IMR-90 (cell line): ENCODE measurements around the gene EEF2K. TPM values are rescaled to one million over a fixed set of nuclear protein-coding genes. Genes with fewer than 3 reads are reported as not detected.

Source experiments
- ATAC-seq: fragments of 200-7000 bp; cut with Tn5 transposase; 2 replicates; pipeline ENCODE4 v1.9.1; 2020; ENCODE audit warnings: low read depth, mild to moderate bottlenecking, moderate library complexity
- BruUV-seq: library from RNA; stranded (reverse); fragments of 400-500 nt; replicated peaks from 2 replicates; lab custom pipeline; 2021; lab: Mats Ljungman, UMichigan
- CTCF ChIA-PET: fragments of 300-600 bp; formaldehyde crosslinking; extraction: SDS; loops from one replicate; lab custom pipeline; 2021; ENCODE audit warnings: antibody characterized with exemption; lab: Yijun Ruan, JAX
- POLR2A ChIA-PET: fragments of 300-600 bp; sonication (Branson Sonifier 250); formaldehyde crosslinking; loops from one replicate; lab custom pipeline; 2022; ENCODE audit warnings: antibody characterized with exemption; ENCODE audit not compliant: unreplicated experiment; lab: Charles Lee
- DNase-seq: peaks from one replicate; pipeline ENCODE4 v3.0.0; 2013
- H2AFZ ChIP-seq: replicated peaks from 2 replicates; pipeline ENCODE3; 2013; ENCODE audit warnings: low read length, mild to moderate bottlenecking; ENCODE audit not compliant: poor library complexity
- H2AK5ac ChIP-seq: 2 replicates; pipeline ENCODE4 v1.6.1; 2013; ENCODE audit warnings: low read depth, low read length, inconsistent platforms
- H2AK9ac ChIP-seq: replicated peaks from 2 replicates; pipeline ENCODE3; 2013; ENCODE audit warnings: mild to moderate bottlenecking, low read depth, low read length, moderate library complexity; ENCODE audit not compliant: poor library complexity
- H2BK120ac ChIP-seq: 2 replicates; pipeline ENCODE4 v1.6.1; 2013; ENCODE audit warnings: low read depth, low read length, inconsistent platforms
- H2BK15ac ChIP-seq: 3 replicates; pipeline ENCODE4 v1.6.1; 2013; ENCODE audit warnings: low read depth, low read length, inconsistent platforms
- H2BK20ac ChIP-seq: 2 replicates; pipeline ENCODE4 v1.6.1; 2013; ENCODE audit warnings: low read depth, mild to moderate bottlenecking, inconsistent platforms, low read length, moderate library complexity
- H2BK5ac ChIP-seq: 2 replicates; pipeline ENCODE4 v1.6.1; 2013; ENCODE audit warnings: mild to moderate bottlenecking, low read depth, low read length, inconsistent platforms; ENCODE audit not compliant: poor library complexity, severe bottlenecking
- H3K14ac ChIP-seq: replicated peaks from 2 replicates; pipeline ENCODE4 v1.6.1; 2013; ENCODE audit warnings: low read depth, low read length, inconsistent platforms
- H3K18ac ChIP-seq: 2 replicates; pipeline ENCODE4 v1.6.1; 2013; ENCODE audit warnings: low read depth, low read length, control low read depth
- H3K23ac ChIP-seq: 2 replicates; pipeline ENCODE4 v1.6.1; 2013; ENCODE audit warnings: low read depth, low read length, inconsistent platforms
- H3K27ac ChIP-seq: 2 replicates; pipeline ENCODE4 v1.5.1; 2013; ENCODE audit warnings: mild to moderate bottlenecking, control low read depth, low read length; ENCODE audit not compliant: insufficient read depth
- H3K27me3 ChIP-seq: 2 replicates; pipeline ENCODE4 v1.6.1; 2013; ENCODE audit warnings: low read length; ENCODE audit not compliant: control insufficient read depth, insufficient read depth
- H3K36me3 ChIP-seq: 2 replicates; pipeline ENCODE4 v1.6.1; 2013; ENCODE audit warnings: low read length, mixed read lengths; ENCODE audit not compliant: control insufficient read depth, insufficient read depth
- H3K4ac ChIP-seq: 2 replicates; pipeline ENCODE4 v1.6.1; 2013; ENCODE audit warnings: low read depth, low read length, inconsistent platforms
- H3K4me1 ChIP-seq: 2 replicates; pipeline ENCODE4 v1.6.1; 2013; ENCODE audit warnings: low read length, mixed read lengths; ENCODE audit not compliant: control insufficient read depth, insufficient read depth
- H3K4me2 ChIP-seq: 2 replicates; pipeline ENCODE4 v1.6.1; 2013; ENCODE audit warnings: low read depth, mild to moderate bottlenecking, control low read depth, low read length, moderate library complexity
- H3K4me3 ChIP-seq: 2 replicates; pipeline ENCODE4 v1.5.1; 2013; ENCODE audit warnings: low read depth, mild to moderate bottlenecking, control low read depth, low read length, moderate library complexity; ENCODE audit not compliant: insufficient read depth
- H3K56ac ChIP-seq: 2 replicates; pipeline ENCODE4 v1.6.1; 2013; ENCODE audit warnings: low read length, inconsistent platforms; ENCODE audit not compliant: insufficient read depth; ENCODE audit errors: extremely low read depth
- H3K79me1 ChIP-seq, 2 experiments: 2 replicates each; pipeline ENCODE4 v1.6.1; 2013; ENCODE audit warnings: low read length in 2 of 2, inconsistent platforms in 1 of 2, low read depth in 1 of 2
- H3K9ac ChIP-seq: 2 replicates; pipeline ENCODE4 v1.6.1; 2013; ENCODE audit warnings: low read depth, low read length, control low read depth
- H3K9me1 ChIP-seq: 2 replicates; pipeline ENCODE4 v1.6.1; 2013; ENCODE audit warnings: low read length, inconsistent platforms; ENCODE audit not compliant: insufficient read depth
- H3K9me3 ChIP-seq: 2 replicates; pipeline ENCODE4 v1.6.1; 2013; ENCODE audit warnings: low read length; ENCODE audit not compliant: control insufficient read depth, insufficient read depth
- H4K20me1 ChIP-seq: 2 replicates; pipeline ENCODE4 v1.6.1; 2013; ENCODE audit warnings: low read length, inconsistent platforms; ENCODE audit not compliant: insufficient read depth
- H4K5ac ChIP-seq: 2 replicates; pipeline ENCODE4 v1.6.1; 2013; ENCODE audit warnings: mild to moderate bottlenecking, low read depth, low read length, control low read depth
- H4K8ac ChIP-seq, 2 experiments: 2 replicates each; pipeline ENCODE4 v1.6.1; 2013; ENCODE audit warnings: low read depth in 2 of 2, low read length in 2 of 2, control low read depth in 1 of 2, inconsistent platforms in 1 of 2
- H4K91ac ChIP-seq: 2 replicates; pipeline ENCODE4 v1.6.1; 2013; ENCODE audit warnings: low read depth, low read length, inconsistent platforms; ENCODE audit not compliant: insufficient read depth
- BHLHE40 ChIP-seq: fragments of 150-350 bp; IDR thresholded peaks from 2 replicates; pipeline ENCODE4 v1.6.1; 2016; ENCODE audit warnings: mild to moderate bottlenecking, low read depth, low read length
- CEBPB ChIP-seq: IDR thresholded peaks from 2 replicates; pipeline ENCODE4 v1.6.1; 2012; ENCODE audit warnings: low read depth, low read length, improper control_type of control experiment
- CHD1 ChIP-seq: IDR thresholded peaks from 2 replicates; pipeline ENCODE4 v1.6.1; 2012; ENCODE audit warnings: low read depth, low read length, improper control_type of control experiment
- CTCF ChIP-seq: conservative IDR thresholded peaks from 2 replicates; pipeline ENCODE4 v1.5.1; 2012; ENCODE audit warnings: mild to moderate bottlenecking, low read depth, low read length, improper control_type of control experiment
- ELK1 ChIP-seq: fragments of 150-350 bp; IDR thresholded peaks from 2 replicates; pipeline ENCODE4 v1.6.1; 2016; ENCODE audit warnings: low read depth, mild to moderate bottlenecking, low read length, moderate library complexity, borderline replicate concordance
- MAFK ChIP-seq: IDR thresholded peaks from 2 replicates; pipeline ENCODE4 v1.6.1; 2012; ENCODE audit warnings: low read depth, low read length, improper control_type of control experiment
- MAZ ChIP-seq: IDR thresholded peaks from 2 replicates; pipeline ENCODE4 v1.6.1; 2012; ENCODE audit warnings: low read depth, mild to moderate bottlenecking, low read length, improper control_type of control experiment, moderate library complexity, borderline replicate concordance
- MXI1 ChIP-seq: IDR thresholded peaks from 2 replicates; pipeline ENCODE4 v1.6.1; 2012; ENCODE audit warnings: low read depth, mild to moderate bottlenecking, low read length, moderate library complexity, borderline replicate concordance
- NFE2L2 ChIP-seq: fragments of 150-350 bp; IDR thresholded peaks from 2 replicates; pipeline ENCODE4 v1.6.1; 2016; ENCODE audit warnings: low read depth, mild to moderate bottlenecking, low read length
- POLR2A ChIP-seq: IDR thresholded peaks from 2 replicates; pipeline ENCODE4 v1.6.1; 2012; ENCODE audit warnings: mild to moderate bottlenecking, low read depth, low read length
- RAD21 ChIP-seq: IDR thresholded peaks from 2 replicates; pipeline ENCODE4 v1.6.1; 2012; ENCODE audit warnings: low read length, improper control_type of control experiment
- RCOR1 ChIP-seq: IDR thresholded peaks from 2 replicates; pipeline ENCODE4 v1.6.1; 2012; ENCODE audit warnings: mild to moderate bottlenecking, low read length, improper control_type of control experiment; ENCODE audit not compliant: insufficient replicate concordance
- SMC3 ChIP-seq: fragments of 150-350 bp; IDR thresholded peaks from 2 replicates; pipeline ENCODE4 v1.6.1; 2016; ENCODE audit warnings: low read depth, mild to moderate bottlenecking, antibody characterized with exemption, low read length, moderate library complexity
- USF2 ChIP-seq: fragments of 150-350 bp; IDR thresholded peaks from 2 replicates; pipeline ENCODE4 v1.6.1; 2017; ENCODE audit warnings: mild to moderate bottlenecking, antibody characterized with exemption, low read length, low read depth
- WGBS, 2 experiments: methylation state at CpG; one replicate each; pipeline versions ENCODE4 v1.1.5 to v1.1.7; 2013; ENCODE audit warnings: missing lambda C conversion rate in 2 of 2; ENCODE audit not compliant: insufficient read length in 1 of 2; ENCODE audit errors: extremely low coverage in 2 of 2; 5-methylcytosine and 5-hydroxymethylcytosine counted together
- dilution Hi-C: fragments of 300-500 bp; cut with HindIII; formaldehyde crosslinking; loops from one replicate; pipeline ENCODE4 v1.14.3; 2018; ENCODE audit warnings: low sequenced_read_pairs; ENCODE audit not compliant: unreplicated experiment
- in situ Hi-C: fragments of 300-500 bp; cut with MboI; formaldehyde crosslinking; loops from 3 replicates; pipeline ENCODE4 v1.14.3; 2019; ENCODE audit warnings: low sequenced_read_pairs, inconsistent platforms, mixed read lengths
- intact Hi-C: fragments of 100-400 bp; cut with micrococcal nuclease; formaldehyde crosslinking; loops from 2 replicates; pipeline ENCODE4 v1.10.0; 2022
- polyA plus RNA-seq, 3 experiments: library from polyadenylated mRNA; depleted of rRNA; stranded (reverse); fragments of >200 nt; gene quantifications; 2 replicates each; pipeline ENCODE4 v1.2.3, GENCODE V29; 2012; ENCODE audit warnings: low replicate concordance in 1 of 3
- total RNA-seq: library from RNA; depleted of rRNA; stranded (reverse); fragments of >200 nt; gene quantifications from 2 replicates; pipeline ENCODE4 v1.2.3, GENCODE V29; 2012

Gene EEF2K
- total and polyA plus RNA-seq, 2 of the 4 experiments (the other 2 are of a cell fraction): 9.7 to 16.5 TPM

GRCh38 chr16:22189473-22190080 is 16.5 kb upstream of the EEF2K start:
- in situ Hi-C loops: no loop called here
- ChIA-PET CTCF (interaction anchor here (0.6 to 3.9 kb wide), 10 partner anchors 10 to 1480 kb away, joined by 3 to 23 read pairs (median 8); partner anchors contain the start of gene VWA3A), POLR2A (interaction anchor here (0.5 kb wide), 1 partner anchor 384 kb away, joined by 4 read pairs; no protein-coding TSS in a partner anchor)
- H3K4me1 ChIP-seq: peaks cover 4% of the 10 kb centered on the region; the same call in 1 of the 2 replicates
- intact Hi-C loops: loop anchor here (5.0 kb wide), 1 partner anchor 532 kb away; no protein-coding TSS in a partner anchor
- peaks cover 0 to 3% of the 10 kb centered on the region in 2 experiments; a peak in 1 of 4 replicates for H3K79me1 ChIP-seq
- ATAC-seq (no peak), DNase-seq (peak; percentile 16)
- H2AK5ac ChIP-seq: no peak overlapping the region
- 0 out of 2 replicates have a peak overlapping the region, but pooled peaks have one; percentile 19 for H3K4ac ChIP-seq
- BruUV-seq: no TSS peak
- no peak overlapping the region for H2BK120ac ChIP-seq
- peak overlapping the region; percentile 70 for H3K4me2 ChIP-seq
- peak overlapping the region; percentile 92 for H2AK9ac ChIP-seq
- 12% methylated on average over 5 of the region's 18 CpGs; no CpG with 5 or more reads in 1 of the 2 experiments for WGBS, 2 experiments
- H3K9ac ChIP-seq: peak overlapping the region; percentile 53
- H3K18ac ChIP-seq: no peak overlapping the region
- H4K91ac ChIP-seq: no peak overlapping the region
- H3K23ac ChIP-seq: no peak overlapping the region
- H3K27ac ChIP-seq: peak overlapping the region; percentile 58; the same call in 1 of the 2 replicates
- H3K56ac ChIP-seq: no peak overlapping the region
- peak overlapping the region; percentile 89 for H3K4me3 ChIP-seq
- dilution Hi-C loops: no loop called here
- H3K27me3 ChIP-seq: no peaks in the 10 kb centered on the region; the same call in 1 of the 2 replicates
- no peak overlapping the region for H2BK5ac ChIP-seq
- H3K9me1 ChIP-seq: peaks cover 7% of the 10 kb centered on the region; the same call in 1 of the 2 replicates
- peak overlapping the region; percentile 96 for H2AFZ ChIP-seq
- H4K5ac ChIP-seq: peak overlapping the region; percentile 8; the same call in 1 of the 2 replicates
- H4K8ac ChIP-seq: 0 out of 4 replicates have a peak overlapping the region, but pooled peaks of 1 of the 2 experiments have one; percentile 54
- no peaks in the 10 kb centered on the region for H3K36me3 ChIP-seq
- H3K9me3 ChIP-seq: no peaks in the 10 kb centered on the region
- no peak overlapping the region for H2BK20ac ChIP-seq
- no peak overlapping the region for H3K14ac ChIP-seq
- H2BK15ac ChIP-seq: no peak overlapping the region
- H4K20me1 ChIP-seq: no peaks in the 10 kb centered on the region
- no peak for TF ChIP-seq MXI1
- TF ChIP-seq CTCF: no peak
- TF ChIP-seq CEBPB: no peak
- TF ChIP-seq BHLHE40: no peak
- no peak for TF ChIP-seq POLR2A
- no peak for TF ChIP-seq MAZ
- no peak for TF ChIP-seq NFE2L2
- no peak for TF ChIP-seq ELK1
- no peak for TF ChIP-seq RAD21
- no peak for TF ChIP-seq CHD1
- no peak for TF ChIP-seq MAFK
- no peak for TF ChIP-seq USF2
- no peak for TF ChIP-seq SMC3
- TF ChIP-seq RCOR1: no peak
